CD4-positive, alpha-beta T cell treated with Interleukin-4 for 4 hours (primary cell): Measurements from ENCODE around the gene MAP2K6.

Source experiments
- DNase-seq: peaks from one replicate; pipeline ENCODE4 v3.0.0-alpha.2; 2020

MAP2K6 gene

DNA sequence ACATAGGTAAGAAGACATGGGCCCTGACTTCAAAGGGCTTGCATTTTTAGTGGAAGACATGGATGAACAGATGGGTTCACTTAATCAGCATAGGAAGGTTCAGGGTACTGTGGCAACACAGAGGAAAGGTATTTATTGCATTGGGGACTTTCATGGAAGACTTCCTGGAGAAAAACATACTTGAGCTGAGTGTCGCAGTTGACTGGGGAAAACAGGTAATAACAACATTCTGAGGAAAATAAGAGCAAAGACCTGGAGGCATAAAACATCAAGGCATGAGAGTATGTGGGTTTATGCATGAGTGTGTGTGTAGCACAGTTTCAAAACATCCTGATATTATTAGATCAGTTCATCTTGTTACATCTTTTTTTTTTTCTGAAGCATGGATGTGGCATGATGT, 82.7 kb downstream of the MAP2K6 start:
- DNase-seq, result no peak

- DNase-seq, result no peak
Observed at GRCh38 chr17:69499318-69499717, 84.8 kb downstream of the MAP2K6 start.

GRCh38 chr17:69500911-69501429, 86.5 kb downstream of the MAP2K6 start:
- no peak for DNase-seq

DNA sequence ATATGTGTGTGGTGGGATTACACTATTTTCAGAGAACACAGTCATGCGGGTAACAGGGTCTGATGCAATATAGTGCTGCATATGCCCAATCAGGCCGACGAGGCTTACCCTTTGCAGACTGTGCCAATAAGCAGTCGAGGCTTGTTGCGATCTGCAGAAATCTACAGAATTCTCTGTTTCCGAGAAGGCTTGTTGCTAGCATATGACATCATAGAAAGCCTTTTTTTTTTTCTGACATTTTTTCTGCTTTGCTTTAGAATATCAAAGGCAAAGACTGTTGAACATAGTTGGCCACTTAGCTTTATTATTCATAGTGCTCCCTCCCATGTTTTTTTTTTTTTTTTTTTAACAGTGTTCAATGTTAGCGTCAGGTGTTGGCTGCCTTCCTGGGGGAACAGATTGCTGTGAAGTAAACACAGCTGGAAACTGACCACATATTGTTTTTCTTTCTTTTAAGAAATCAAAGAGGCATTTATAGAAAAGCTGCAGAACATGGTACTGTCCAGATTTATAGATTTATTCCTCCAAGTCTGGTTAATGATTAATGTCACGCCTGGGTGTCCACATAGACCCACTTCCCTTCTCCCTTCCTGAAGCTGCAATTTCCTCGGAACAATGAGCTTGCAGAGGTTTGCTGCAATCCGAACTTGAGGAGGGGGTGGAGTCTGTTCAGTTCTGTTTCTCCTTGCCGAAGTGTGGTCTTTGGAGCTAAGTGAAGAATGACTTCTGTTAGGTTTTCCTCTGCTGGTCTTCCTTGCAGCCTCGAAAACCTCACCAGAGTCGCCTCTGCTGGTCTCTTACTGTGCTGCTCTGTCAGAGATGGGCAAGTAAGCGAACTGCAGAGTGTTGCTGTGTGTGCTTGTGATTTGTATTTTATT, 87.3 kb downstream of the MAP2K6 start:
- DNase-seq, result no peak

- DNase-seq, result no peak
Observed at GRCh38 chr17:69503711-69504110, 89.2 kb downstream of the MAP2K6 start.

GRCh38 chr17:69505740-69506139, 91.2 kb downstream of the MAP2K6 start:
- no peak for DNase-seq

GRCh38 chr17:69506489-69506888, 92.0 kb downstream of the MAP2K6 start:
- DNase-seq, result no peak

- no peak for DNase-seq
Observed at GRCh38 chr17:69508814-69509213, 94.3 kb downstream of the MAP2K6 start.

GRCh38 chr17:69511250-69511649, 96.8 kb downstream of the MAP2K6 start:
- DNase-seq, result no peak

- no peak for DNase-seq
Observed at GRCh38 chr17:69512946-69513345, 98.4 kb downstream of the MAP2K6 start.

DNA sequence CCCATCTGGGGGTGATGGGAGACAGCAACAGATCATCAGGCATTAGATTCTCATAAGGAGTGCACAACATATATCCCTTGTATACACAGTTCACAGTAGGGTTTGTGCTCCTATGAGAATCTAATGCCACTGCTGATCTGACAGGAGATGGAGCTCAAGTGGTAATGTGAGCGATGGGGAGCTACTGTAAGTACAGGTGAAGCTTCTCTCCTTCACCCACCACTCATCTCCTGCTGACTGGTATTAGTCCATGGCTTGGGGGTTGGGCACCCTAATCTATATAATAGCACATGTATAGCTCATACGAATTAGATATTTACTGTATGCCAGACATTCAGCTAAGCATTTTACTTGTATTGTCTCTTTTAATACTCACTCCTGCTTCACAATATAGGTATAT, 101.7 kb downstream of the MAP2K6 start:
- no peak for DNase-seq

- DNase-seq, result no peak
Observed at GRCh38 chr17:69516911-69517310, 102.4 kb downstream of the MAP2K6 start.

DNA sequence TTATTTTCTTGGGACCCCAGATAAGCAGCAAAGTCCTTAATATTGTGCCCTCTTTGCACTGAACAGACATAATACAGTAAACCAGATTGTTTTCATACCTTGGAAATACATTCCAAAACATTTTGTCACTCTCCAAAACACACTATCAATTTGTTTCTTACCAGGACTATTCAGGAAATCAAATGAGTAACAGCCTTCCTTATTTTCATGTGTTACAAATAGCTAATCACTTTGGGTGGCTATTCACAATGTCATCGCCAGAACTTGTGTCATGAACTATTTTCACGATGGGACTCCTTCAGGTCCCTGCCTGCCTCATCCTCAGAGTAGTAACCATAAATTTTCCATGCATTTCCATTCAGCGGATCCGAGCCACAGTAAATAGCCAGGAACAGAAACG, 104.5 kb downstream of the MAP2K6 start:
- no peak for DNase-seq

- DNase-seq, result peak; percentile 1
Observed at GRCh38 chr17:69523244-69523861, 108.9 kb downstream of the MAP2K6 start.

- no peak for DNase-seq
Observed at GRCh38 chr17:69524854-69525253, 110.4 kb downstream of the MAP2K6 start.

DNA sequence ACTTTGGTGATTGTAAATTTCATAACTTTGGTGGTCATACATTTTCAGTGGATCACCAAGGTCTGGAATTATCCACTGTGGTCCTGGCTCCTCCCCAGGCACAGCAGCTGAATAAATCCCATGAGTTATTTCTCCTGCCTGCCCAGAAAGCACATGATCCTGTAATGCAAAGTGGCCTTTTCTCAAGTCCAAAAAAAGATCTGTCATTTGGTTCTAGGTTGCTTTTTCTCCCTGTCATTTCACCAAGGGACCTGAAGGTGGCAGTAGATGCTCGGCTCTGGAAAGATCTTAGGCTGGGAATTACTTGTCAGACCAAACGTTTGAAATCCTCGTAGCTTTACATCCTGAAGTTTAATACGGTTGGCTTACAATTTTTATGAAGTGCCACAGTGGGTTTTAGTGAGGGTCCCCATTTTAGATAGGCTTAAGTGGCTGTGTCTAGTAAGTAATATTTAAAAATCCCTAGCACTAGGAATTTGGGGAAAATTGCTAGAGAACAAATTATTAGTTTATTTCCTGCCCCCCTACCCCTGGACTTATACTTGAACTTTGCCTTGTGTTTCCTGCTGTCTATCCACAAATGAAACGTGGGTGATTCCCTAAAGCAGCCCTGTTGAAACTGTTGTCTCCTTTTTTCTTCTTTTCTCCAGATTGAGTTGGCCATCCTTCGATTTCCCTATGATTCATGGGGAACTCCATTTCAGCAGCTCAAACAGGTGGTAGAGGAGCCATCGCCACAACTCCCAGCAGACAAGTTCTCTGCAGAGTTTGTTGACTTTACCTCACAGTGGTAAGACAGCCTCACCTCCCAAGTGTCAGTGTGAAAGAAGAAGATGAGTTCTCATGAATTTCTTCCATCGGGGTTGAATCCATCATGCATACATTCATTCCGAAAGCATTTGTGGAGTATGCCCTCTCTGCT, 111.7 kb downstream of the MAP2K6 start:
- peak; percentile 31 for DNase-seq

DNA sequence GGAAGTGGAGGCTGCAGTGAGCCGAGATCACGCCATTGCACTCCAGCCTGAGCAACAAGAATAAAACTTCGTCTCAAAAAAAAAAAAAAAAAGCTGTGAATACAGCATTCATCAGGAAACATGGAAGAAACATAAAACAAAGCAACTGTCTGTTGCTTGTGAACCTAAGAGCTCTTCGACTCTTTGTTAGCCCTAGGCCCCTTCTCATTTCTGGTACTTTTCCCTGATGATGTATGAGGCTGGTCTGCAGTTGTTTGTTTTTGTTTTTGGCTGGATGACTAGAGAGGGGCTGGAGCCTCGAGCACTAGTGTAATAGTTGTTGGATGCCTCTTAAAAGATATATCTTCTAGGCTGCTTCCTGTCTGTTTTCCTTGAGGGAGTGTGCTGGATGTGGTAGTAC, 113.5 kb downstream of the MAP2K6 start:
- no peak for DNase-seq

DNA sequence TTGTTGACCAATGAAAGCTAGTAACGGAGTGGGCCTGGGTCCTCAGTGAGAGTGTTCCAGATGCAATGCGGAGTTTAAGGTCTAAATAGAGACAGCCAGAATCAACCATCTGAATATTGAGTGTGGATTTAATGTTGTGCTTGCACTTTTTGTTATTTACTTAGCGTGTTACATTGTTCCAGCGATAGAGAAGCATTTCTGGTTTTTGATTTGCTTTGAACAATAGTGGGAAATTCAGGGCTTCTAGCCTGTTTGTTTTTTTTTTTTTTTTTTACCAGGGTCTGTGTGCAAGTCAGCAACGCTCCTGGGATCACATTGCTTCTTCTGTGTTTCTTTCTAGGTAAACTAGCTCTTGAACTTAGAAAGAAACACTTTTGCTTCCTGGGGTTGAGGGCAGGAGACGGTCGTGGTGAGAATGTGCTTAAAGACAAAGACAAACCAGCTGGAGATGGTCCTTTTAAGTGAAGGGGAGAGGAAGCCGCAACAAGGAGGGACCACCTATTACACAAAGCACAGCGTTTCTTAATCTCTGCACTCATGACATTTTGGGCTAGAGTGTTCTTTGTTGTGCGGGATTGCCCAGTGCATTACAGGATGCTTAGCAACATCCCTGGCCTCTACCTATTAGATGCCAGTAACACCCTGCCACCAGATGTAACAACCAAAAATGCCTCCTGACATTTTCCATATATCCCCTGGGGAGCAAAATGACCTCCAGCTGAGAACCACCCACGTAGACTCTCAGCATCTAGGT, 119.2 kb downstream of the MAP2K6 start:
- no peak for DNase-seq

DNA sequence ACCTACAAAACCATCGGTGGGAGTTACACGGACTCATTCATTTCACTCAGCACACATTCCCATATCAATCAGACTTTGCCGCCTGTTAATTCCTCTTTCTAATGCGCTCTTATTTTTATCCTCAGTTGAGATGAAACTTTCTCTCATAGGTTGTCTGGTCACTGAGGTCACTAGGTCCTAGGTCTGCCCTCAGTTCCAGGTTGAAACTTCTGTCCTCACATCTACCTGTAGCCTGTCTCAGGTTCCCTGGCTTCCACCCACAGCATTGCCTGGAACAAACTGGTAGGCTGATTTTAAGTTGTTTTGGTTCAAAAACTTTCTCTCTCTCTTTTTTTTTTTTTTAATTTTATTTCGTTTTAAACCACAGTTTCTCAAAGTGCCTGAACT, 119.7 kb downstream of the MAP2K6 start:
- DNase-seq, result no peak

DNA sequence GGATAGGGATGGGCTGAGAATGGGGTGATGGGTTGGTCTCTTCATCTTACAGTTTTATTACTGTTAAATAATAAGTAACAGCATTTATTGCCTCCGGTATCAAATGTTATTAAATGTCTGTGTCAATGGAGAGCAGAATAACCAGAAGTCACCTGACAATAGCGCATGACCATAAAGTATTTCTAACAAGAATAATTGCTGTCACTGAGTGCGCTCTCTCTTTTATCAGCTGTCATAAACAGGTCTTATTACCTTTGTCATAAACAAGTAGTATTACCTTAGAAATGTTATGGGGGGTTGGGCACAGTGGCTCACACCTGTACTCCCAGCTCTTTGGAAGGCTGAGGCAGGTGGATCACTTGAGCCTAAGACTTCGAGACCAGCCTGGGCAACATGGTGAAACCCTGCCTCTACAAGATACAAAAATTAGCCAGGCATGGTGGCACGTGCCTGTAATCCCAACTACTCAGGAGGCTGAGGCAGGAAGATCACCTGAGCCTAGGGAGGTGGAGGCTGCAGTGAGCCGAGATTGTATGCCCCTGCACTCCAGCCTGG, 120.6 kb downstream of the MAP2K6 start:
- no peak for DNase-seq

GRCh38 chr17:69538795-69539194, 124.3 kb downstream of the MAP2K6 start:
- no peak for DNase-seq

DNA sequence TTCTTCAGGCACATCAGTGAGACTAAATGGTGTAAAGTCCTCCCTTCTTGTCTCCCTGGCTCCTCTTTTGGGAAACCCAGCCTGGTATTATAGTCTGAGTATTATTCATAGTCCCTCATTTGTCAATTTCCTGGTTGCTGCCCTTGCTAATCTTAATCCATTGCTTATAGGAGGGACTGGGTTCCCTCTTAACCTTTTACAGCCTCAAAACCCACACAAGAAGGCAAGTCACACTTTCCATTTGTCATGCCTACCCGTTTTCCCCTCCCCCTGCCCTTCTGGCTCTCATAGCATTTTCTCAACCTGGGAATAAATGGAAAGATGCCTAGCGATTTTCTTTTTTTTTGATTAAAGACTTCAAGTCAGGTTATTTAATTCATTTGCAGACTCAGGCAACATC, 124.8 kb downstream of the MAP2K6 start:
- DNase-seq, result no peak
